Peyer's patch (tissue), 4 donors: ENCODE measurements around the gene SPATA24.

ENCODE experiments used
- POLR2A ChIP-seq, 2 donors: fragments of 450-650 bp; IDR thresholded peaks; one replicate each; pipeline ENCODE4 v1.5.1; 2017; ENCODE audit warnings: antibody characterized with exemption in 2 of 2, mild to moderate bottlenecking in 2 of 2, moderate library complexity in 2 of 2
- TF ChIP-seq, protein P1 (sequence below), 6 experiments: fragments of 450-650 bp in 4 of 6; fragments of 200-600 bp in 2 of 6; sonication (generic) in 1 of 6; IDR thresholded peaks; one replicate each; pipeline ENCODE4 v1.5.1; 2017 to 2019; ENCODE audit warnings: antibody characterized with exemption in 6 of 6, mild to moderate bottlenecking in 3 of 6, moderate library complexity in 1 of 6

GRCh38 chr5:139399501-139400121, 4.3 kb downstream of the SPATA24 start:
- TF ChIP-seq POLR2A (IDR thresholded peaks at IDR 0.05): no peak
- TF ChIP-seq, protein P1, sequence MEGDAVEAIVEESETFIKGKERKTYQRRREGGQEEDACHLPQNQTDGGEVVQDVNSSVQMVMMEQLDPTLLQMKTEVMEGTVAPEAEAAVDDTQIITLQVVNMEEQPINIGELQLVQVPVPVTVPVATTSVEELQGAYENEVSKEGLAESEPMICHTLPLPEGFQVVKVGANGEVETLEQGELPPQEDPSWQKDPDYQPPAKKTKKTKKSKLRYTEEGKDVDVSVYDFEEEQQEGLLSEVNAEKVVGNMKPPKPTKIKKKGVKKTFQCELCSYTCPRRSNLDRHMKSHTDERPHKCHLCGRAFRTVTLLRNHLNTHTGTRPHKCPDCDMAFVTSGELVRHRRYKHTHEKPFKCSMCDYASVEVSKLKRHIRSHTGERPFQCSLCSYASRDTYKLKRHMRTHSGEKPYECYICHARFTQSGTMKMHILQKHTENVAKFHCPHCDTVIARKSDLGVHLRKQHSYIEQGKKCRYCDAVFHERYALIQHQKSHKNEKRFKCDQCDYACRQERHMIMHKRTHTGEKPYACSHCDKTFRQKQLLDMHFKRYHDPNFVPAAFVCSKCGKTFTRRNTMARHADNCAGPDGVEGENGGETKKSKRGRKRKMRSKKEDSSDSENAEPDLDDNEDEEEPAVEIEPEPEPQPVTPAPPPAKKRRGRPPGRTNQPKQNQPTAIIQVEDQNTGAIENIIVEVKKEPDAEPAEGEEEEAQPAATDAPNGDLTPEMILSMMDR (IDR thresholded peaks at IDR 0.05): no peak
